Thoracic aorta (tissue), 2 donors: ENCODE results near the gene DLL1. TPM values are rescaled to one million over a fixed set of nuclear protein-coding genes. Genes with fewer than 3 reads are reported as not detected.

Experiments used
- ATAC-seq: fragments of 150-250 bp; one replicate; pipeline ENCODE4 v1.8.0; 2017; ENCODE audit warnings: low read depth; ENCODE audit not compliant: insufficient number of reproducible peaks, low FRiP score
- DNase-seq: peaks from one replicate; pipeline ENCODE4 v3.0.0-alpha.2; 2020; ENCODE audit warnings: low spot score
- H3K27ac ChIP-seq, 2 donors: fragments of 200-600 bp; sonication (generic); 1 replicate in 1 of 2; 2 replicates in 1 of 2; pipeline ENCODE4 v1.5.1; 2016; ENCODE audit warnings: mild to moderate bottlenecking in 2 of 2, moderate library complexity in 2 of 2
- H3K27me3 ChIP-seq: fragments of 200-600 bp; sonication (generic); replicated peaks from 2 replicates; pipeline ENCODE4 v1.6.0; 2016; ENCODE audit warnings: mild to moderate bottlenecking; ENCODE audit not compliant: insufficient read depth
- H3K36me3 ChIP-seq: fragments of 200-600 bp; sonication (generic); one replicate; pipeline ENCODE4 v1.5.1; 2016
- H3K4me1 ChIP-seq, 2 donors: fragments of 200-600 bp; sonication (generic); 1 replicate in 1 of 2; 2 replicates in 1 of 2; pipeline versions ENCODE4 v1.5.1 to v1.6.0; 2016; ENCODE audit warnings: low read depth in 2 of 2, mild to moderate bottlenecking in 1 of 2; ENCODE audit not compliant: control insufficient read depth in 1 of 2
- H3K4me3 ChIP-seq: fragments of 200-600 bp; sonication (generic); 2 replicates; pipeline ENCODE4 v1.5.1; 2016; ENCODE audit warnings: mild to moderate bottlenecking
- H3K9me3 ChIP-seq: fragments of 200-600 bp; sonication (generic); 2 replicates; pipeline ENCODE4 v1.5.1; 2016
- CTCF ChIP-seq: fragments of 200-600 bp; sonication (generic); IDR thresholded peaks from one replicate; pipeline ENCODE4 v1.5.1; 2019; ENCODE audit warnings: antibody characterized with exemption
- total RNA-seq, 2 donors: library from RNA; depleted of rRNA; stranded (reverse); fragments of >200 nt; gene quantifications; one replicate each; pipeline versions ENCODE4 v1.1.0 to v1.2.3, GENCODE V29; 2016

DLL1 gene
- total RNA-seq, 2 donors from 2014 or later, result 6.1 to 12.6 TPM

- peaks cover 20 to 57% of the 10 kb centered on the region in 2 donors for H3K4me1 ChIP-seq
- H3K27me3 ChIP-seq, result peaks cover 10% of the 10 kb centered on the region
- TF ChIP-seq CTCF, result no peak
- no peak for ATAC-seq
- peak overlapping the region; percentile 88 for H3K4me3 ChIP-seq
- no peak overlapping the region for H3K27ac ChIP-seq
- DNase-seq, result no peak
- H3K36me3 ChIP-seq, result no peaks in the 10 kb centered on the region
- H3K9me3 ChIP-seq, result no peaks in the 10 kb centered on the region
These were observed 613 bp upstream of the DLL1 start for GRCh38 chr6:170291271-170292110.

GRCh38 chr6:170289951-170290295 is 955 bp downstream of the DLL1 start:
- no peaks in the 10 kb centered on the region for H3K27me3 ChIP-seq
- peak overlapping the region; percentile 88 for H3K4me3 ChIP-seq
- peaks cover 7 to 41% of the 10 kb centered on the region in 2 donors for H3K4me1 ChIP-seq
- ATAC-seq (no peak), DNase-seq (no peak)
- no peak overlapping the region for H3K27ac ChIP-seq
- no peaks in the 10 kb centered on the region for H3K9me3 ChIP-seq
- TF ChIP-seq CTCF, result no peak
- no peaks in the 10 kb centered on the region for H3K36me3 ChIP-seq

- Histone ChIP-seq H3K36me3 (no peaks in the 10 kb centered on the region), H3K27me3 (no peaks in the 10 kb centered on the region), H3K9me3 (no peaks in the 10 kb centered on the region), H3K4me3 (peak overlapping the region; percentile 88), H3K27ac (no peak overlapping the region), H3K4me1 (peaks cover 7 to 41% of the 10 kb centered on the region in 2 donors)
- no peak for TF ChIP-seq CTCF
- DNase-seq (no peak), ATAC-seq (no peak)
These were observed 1.5 kb downstream of the DLL1 start for GRCh38 chr6:170289180-170289931.

- Histone ChIP-seq H3K27me3 (no peaks in the 10 kb centered on the region), H3K4me3 (peak overlapping the region; percentile 88), H3K9me3 (no peaks in the 10 kb centered on the region), H3K4me1 (peaks cover 7 to 41% of the 10 kb centered on the region in 2 donors), H3K27ac (no peak overlapping the region), H3K36me3 (no peaks in the 10 kb centered on the region)
- DNase-seq, result no peak
- no peak for TF ChIP-seq CTCF
- ATAC-seq, result no peak
These were observed 2.1 kb downstream of the DLL1 start for GRCh38 chr6:170288852-170289179.

- H3K4me1 ChIP-seq, result peaks cover 7 to 36% of the 10 kb centered on the region in 2 donors
- H3K4me3 ChIP-seq, result no peak overlapping the region
- peaks cover under 1% of the 10 kb centered on the region for H3K36me3 ChIP-seq
- H3K27ac ChIP-seq, result no peak overlapping the region
- ATAC-seq, result no peak
- DNase-seq, result no peak
- H3K9me3 ChIP-seq, result no peaks in the 10 kb centered on the region
- no peaks in the 10 kb centered on the region for H3K27me3 ChIP-seq
- TF ChIP-seq CTCF, result no peak
These were observed 2.7 kb downstream of the DLL1 start for GRCh38 chr6:170288091-170288631.
